HEK293 (cell line): Measurements from ENCODE around the gene ETNK1.

Experiments used
- CTCF ChIA-PET: fragments of 350-600 bp; formaldehyde crosslinking; extraction: SDS; loops from one replicate; lab custom pipeline; 2021; ENCODE audit warnings: antibody characterized with exemption; lab: Yijun Ruan, JAX
- POLR2A ChIA-PET: fragments of 300-600 bp; formaldehyde crosslinking; extraction: SDS; loops from one replicate; lab custom pipeline; 2020; ENCODE audit warnings: antibody characterized with exemption, inconsistent platforms; lab: Yijun Ruan, JAX
- H3K27ac ChIP-seq: fragments of 200-500 bp; sonication (Bioruptor generic); 2 replicates; pipeline ENCODE4 v1.5.1; 2014; ENCODE audit warnings: low read depth, low read length, control low read depth, inconsistent platforms; ENCODE audit errors: extremely low read depth
- H3K36me3 ChIP-seq, 2 experiments: fragments of 200-500 bp in 1 of 2; sonication (Bioruptor generic) in 1 of 2; 1 replicate in 1 of 2; 2 replicates in 1 of 2; pipeline ENCODE4 v1.5.1; 2014 to 2017; ENCODE audit warnings: inconsistent platforms in 2 of 2, low read length in 2 of 2; ENCODE audit not compliant: control insufficient read depth in 2 of 2, insufficient read depth in 1 of 2
- H3K4me1 ChIP-seq: fragments of 200-500 bp; sonication (Bioruptor generic); 2 replicates; pipeline ENCODE4 v1.5.1; 2014; ENCODE audit warnings: mild to moderate bottlenecking, low read length, inconsistent platforms; ENCODE audit not compliant: control insufficient read depth, insufficient read depth
- H3K4me3 ChIP-seq: 2 replicates; pipeline ENCODE4 v1.5.1; 2011; ENCODE audit warnings: low read depth, mild to moderate bottlenecking, control low read depth, low read length, moderate library complexity
- H3K9me3 ChIP-seq: fragments of 200-500 bp; sonication (Bioruptor generic); 2 replicates; pipeline ENCODE4 v1.5.1; 2014; ENCODE audit warnings: low read depth, low read length, inconsistent platforms; ENCODE audit not compliant: control insufficient read depth, insufficient read depth
- FEZF1 ChIP-seq: fragments of 450-650 bp; formaldehyde crosslinking; IDR thresholded peaks from 2 replicates; pipeline ENCODE4 v1.5.1; 2016; ENCODE audit warnings: missing biosample characterization, missing genetic modification characterization
- HOXA7 ChIP-seq: sonication (generic); formaldehyde crosslinking; IDR thresholded peaks from 2 replicates; pipeline ENCODE4 v1.8.1; 2022; ENCODE audit warnings: missing genetic modification reagents, borderline replicate concordance
- KLF1 ChIP-seq: fragments of 450-650 bp; formaldehyde crosslinking; IDR thresholded peaks from 2 replicates; pipeline ENCODE4 v1.5.1; 2016; ENCODE audit warnings: missing biosample characterization, missing genetic modification characterization
- SCRT2 ChIP-seq: fragments of 450-650 bp; formaldehyde crosslinking; IDR thresholded peaks from 2 replicates; pipeline ENCODE4 v1.5.1; 2016; ENCODE audit warnings: missing biosample characterization, missing genetic modification characterization
- ZBTB20 ChIP-seq: fragments of 450-650 bp; formaldehyde crosslinking; IDR thresholded peaks from 2 replicates; pipeline ENCODE4 v1.5.1; 2016; ENCODE audit warnings: missing biosample characterization, missing genetic modification characterization
- ZNF132 ChIP-seq: fragments of 450-650 bp; formaldehyde crosslinking; IDR thresholded peaks from 2 replicates; pipeline ENCODE4 v1.5.1; 2017; ENCODE audit warnings: missing biosample characterization, missing genetic modification characterization, borderline replicate concordance
- ZNF174 ChIP-seq: fragments of 450-650 bp; formaldehyde crosslinking; IDR thresholded peaks from 2 replicates; pipeline ENCODE4 v1.5.0; 2017; ENCODE audit warnings: missing biosample characterization, mild to moderate bottlenecking, missing genetic modification characterization
- ZNF184 ChIP-seq: fragments of 450-650 bp; IDR thresholded peaks from 2 replicates; pipeline ENCODE4 v1.5.1; 2018; ENCODE audit warnings: missing biosample characterization, mild to moderate bottlenecking, missing genetic modification characterization
- ZNF354C ChIP-seq: fragments of 450-650 bp; formaldehyde crosslinking; IDR thresholded peaks from 2 replicates; pipeline ENCODE4 v1.5.1; 2016; ENCODE audit warnings: missing biosample characterization, missing genetic modification characterization, low read depth, borderline replicate concordance
- ZNF366 ChIP-seq: fragments of 450-650 bp; formaldehyde crosslinking; conservative IDR thresholded peaks from 2 replicates; pipeline ENCODE4 v1.5.1; 2016; ENCODE audit warnings: missing biosample characterization, missing genetic modification characterization
- ZNF37A ChIP-seq: fragments of 450-650 bp; IDR thresholded peaks from 2 replicates; pipeline ENCODE4 v1.5.1; 2018; ENCODE audit warnings: missing biosample characterization, missing genetic modification characterization
- ZNF433 ChIP-seq: fragments of 450-650 bp; formaldehyde crosslinking; IDR thresholded peaks from 2 replicates; pipeline ENCODE4 v1.5.1; 2016; ENCODE audit warnings: missing biosample characterization, missing genetic modification characterization, low read depth
- ZNF514 ChIP-seq: fragments of 450-650 bp; formaldehyde crosslinking; IDR thresholded peaks from 2 replicates; pipeline ENCODE4 v1.5.1; 2016; ENCODE audit warnings: missing biosample characterization, missing genetic modification characterization
- ZNF654 ChIP-seq: fragments of 450-650 bp; formaldehyde crosslinking; IDR thresholded peaks from 2 replicates; pipeline ENCODE4 v1.5.1; 2016; ENCODE audit warnings: low read depth, missing biosample characterization, missing genetic modification characterization
- ZNF658 ChIP-seq: fragments of 450-650 bp; formaldehyde crosslinking; IDR thresholded peaks from 2 replicates; pipeline ENCODE4; 2016; ENCODE audit warnings: missing biosample characterization, missing genetic modification characterization
- ZNF664 ChIP-seq: fragments of 450-650 bp; formaldehyde crosslinking; IDR thresholded peaks from 2 replicates; pipeline ENCODE4 v1.5.1; 2016; ENCODE audit warnings: missing biosample characterization, missing genetic modification characterization
- ZNF701 ChIP-seq: fragments of 450-650 bp; formaldehyde crosslinking; IDR thresholded peaks from 2 replicates; pipeline ENCODE4 v1.5.1; 2016; ENCODE audit warnings: missing biosample characterization, missing genetic modification characterization
- TF ChIP-seq, protein P1 (sequence below): fragments of 450-650 bp; formaldehyde crosslinking; IDR thresholded peaks from 2 replicates; pipeline ENCODE4 v1.5.1; 2017; ENCODE audit warnings: missing biosample characterization, missing genetic modification characterization
- TF ChIP-seq, protein P2 (sequence below): fragments of 450-650 bp; formaldehyde crosslinking; IDR thresholded peaks from 2 replicates; pipeline ENCODE4 v1.5.1; 2016; ENCODE audit warnings: missing biosample characterization, missing genetic modification characterization

The ETNK1 gene

GRCh38 chr12:22640851-22641250 is 15.9 kb downstream of the ETNK1 start:
- no peak overlapping the region for H3K4me3 ChIP-seq
- TF ChIP-seq ZNF433 (no peak), SCRT2 (0 out of 2 replicates have a peak, but pooled peaks have one; percentile 23), ZNF654 (tag by site-specific recombination) (no peak)
- ChIA-PET CTCF (interaction anchor here (1.0 to 1.6 kb wide), 2 partner anchors 11 to 89 kb away, joined by 4 to 7 read pairs; no protein-coding TSS in a partner anchor), POLR2A (no interaction called here)
- no peak overlapping the region for H3K27ac ChIP-seq
- H3K36me3 ChIP-seq: peaks cover 0 to 4% of the 10 kb centered on the region in 2 experiments; a peak in 1 of 3 replicates
- no peaks in the 10 kb centered on the region for H3K4me1 ChIP-seq
- H3K9me3 ChIP-seq: no peaks in the 10 kb centered on the region

DNA sequence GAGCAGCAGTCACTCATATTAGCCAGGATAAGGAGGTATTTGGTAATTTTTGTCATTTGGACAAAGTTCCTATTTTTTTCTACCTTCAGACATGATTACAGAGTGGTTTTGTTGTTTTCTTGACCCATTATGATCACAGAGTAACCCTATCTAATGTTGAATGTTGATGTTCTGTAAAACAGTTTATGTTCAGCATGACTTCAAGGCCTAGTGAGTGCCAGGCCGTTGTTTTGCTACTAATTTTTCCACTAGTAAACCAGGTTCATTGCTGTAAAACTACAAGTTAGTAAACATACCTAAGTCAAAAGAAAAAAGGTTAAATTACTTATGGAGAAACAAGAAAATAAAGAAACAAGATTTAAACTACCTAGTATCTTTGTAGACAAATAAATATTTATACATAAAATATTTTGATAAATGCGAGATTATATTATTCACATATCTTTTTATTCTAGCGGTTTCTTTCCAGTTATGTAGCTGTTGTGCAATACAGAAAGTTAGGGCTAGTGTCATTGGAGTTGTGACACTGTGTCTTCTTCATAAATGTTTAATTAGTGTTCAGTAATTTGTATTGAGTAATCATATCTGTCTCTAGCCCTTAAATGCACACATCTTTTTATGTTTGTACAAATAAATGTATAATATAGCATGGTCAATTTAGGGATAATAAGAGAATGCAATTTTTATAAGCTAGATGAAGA is 16.5 kb downstream of the ETNK1 start:
- CTCF ChIA-PET: interaction anchor here (1.6 kb wide), 1 partner anchor 11 kb away, joined by 7 read pairs; no protein-coding TSS in a partner anchor
- H3K27ac ChIP-seq: no peak overlapping the region
- H3K9me3 ChIP-seq: no peaks in the 10 kb centered on the region
- TF ChIP-seq ZNF132 (tag by site-specific recombination) (no peak), FEZF1 (peak; percentile 6; the same call in 1 of the 2 replicates), ZBTB20 (no peak)
- TF ChIP-seq, protein P1, sequence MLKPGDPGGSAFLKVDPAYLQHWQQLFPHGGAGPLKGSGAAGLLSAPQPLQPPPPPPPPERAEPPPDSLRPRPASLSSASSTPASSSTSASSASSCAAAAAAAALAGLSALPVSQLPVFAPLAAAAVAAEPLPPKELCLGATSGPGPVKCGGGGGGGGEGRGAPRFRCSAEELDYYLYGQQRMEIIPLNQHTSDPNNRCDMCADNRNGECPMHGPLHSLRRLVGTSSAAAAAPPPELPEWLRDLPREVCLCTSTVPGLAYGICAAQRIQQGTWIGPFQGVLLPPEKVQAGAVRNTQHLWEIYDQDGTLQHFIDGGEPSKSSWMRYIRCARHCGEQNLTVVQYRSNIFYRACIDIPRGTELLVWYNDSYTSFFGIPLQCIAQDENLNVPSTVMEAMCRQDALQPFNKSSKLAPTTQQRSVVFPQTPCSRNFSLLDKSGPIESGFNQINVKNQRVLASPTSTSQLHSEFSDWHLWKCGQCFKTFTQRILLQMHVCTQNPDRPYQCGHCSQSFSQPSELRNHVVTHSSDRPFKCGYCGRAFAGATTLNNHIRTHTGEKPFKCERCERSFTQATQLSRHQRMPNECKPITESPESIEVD (tag by site-specific recombination): peak; percentile 39; the same call in 1 of the 2 replicates
- TF ChIP-seq, all 188 proteins: peak for 2
- POLR2A ChIA-PET: interaction anchor here (0.7 kb wide), 1 partner anchor 17 kb away, joined by 5 read pairs; the partner anchor contains the start of gene ETNK1
- no peaks in the 10 kb centered on the region for H3K4me1 ChIP-seq
- peaks cover 0 to 6% of the 10 kb centered on the region in 2 experiments; a peak in 1 of 3 replicates for H3K36me3 ChIP-seq
- H3K4me3 ChIP-seq: no peak overlapping the region

DNA sequence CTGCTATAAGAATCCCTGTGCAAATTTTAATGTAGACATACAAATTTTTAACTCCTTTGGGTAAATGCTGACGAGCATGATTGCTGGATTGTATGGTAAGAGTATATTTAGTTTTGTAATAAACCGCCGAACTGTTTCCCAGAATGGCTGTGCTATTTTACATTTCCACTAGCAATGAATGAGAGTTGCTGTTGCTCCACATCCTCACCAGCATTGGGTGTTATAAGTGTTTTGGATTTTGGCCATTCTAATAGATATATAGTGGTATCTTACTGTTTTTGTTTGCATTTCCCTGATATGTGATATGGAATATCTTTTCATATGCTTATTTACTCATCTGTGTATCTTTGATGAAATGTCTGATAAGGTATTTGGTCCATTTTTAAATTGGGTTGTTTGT is 23.7 kb downstream of the ETNK1 start:
- ChIA-PET CTCF (interaction anchor here (1.6 kb wide), 1 partner anchor 189 kb away, joined by 4 read pairs; no protein-coding TSS in a partner anchor), POLR2A (no interaction called here)
- TF ChIP-seq ZNF366 (tag by site-specific recombination): no peak
- no peak for TF ChIP-seq ZNF184 (tag by site-specific recombination)
- TF ChIP-seq ZNF37A (tag by site-specific recombination): no peak
- no peak for TF ChIP-seq ZNF701
- no peak for TF ChIP-seq ZNF174
- no peak for TF ChIP-seq KLF1 (tag by site-specific recombination)
- TF ChIP-seq, protein P2, sequence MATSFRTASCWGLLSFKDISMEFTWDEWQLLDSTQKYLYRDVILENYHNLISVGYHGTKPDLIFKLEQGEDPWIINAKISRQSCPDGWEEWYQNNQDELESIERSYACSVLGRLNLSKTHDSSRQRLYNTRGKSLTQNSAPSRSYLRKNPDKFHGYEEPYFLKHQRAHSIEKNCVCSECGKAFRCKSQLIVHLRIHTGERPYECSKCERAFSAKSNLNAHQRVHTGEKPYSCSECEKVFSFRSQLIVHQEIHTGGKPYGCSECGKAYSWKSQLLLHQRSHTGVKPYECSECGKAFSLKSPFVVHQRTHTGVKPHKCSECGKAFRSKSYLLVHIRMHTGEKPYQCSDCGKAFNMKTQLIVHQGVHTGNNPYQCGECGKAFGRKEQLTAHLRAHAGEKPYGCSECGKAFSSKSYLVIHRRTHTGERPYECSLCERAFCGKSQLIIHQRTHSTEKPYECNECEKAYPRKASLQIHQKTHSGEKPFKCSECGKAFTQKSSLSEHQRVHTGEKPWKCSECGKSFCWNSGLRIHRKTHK (tag by site-specific recombination): no peak
- TF ChIP-seq ZNF354C (tag by site-specific recombination): no peak
- TF ChIP-seq HOXA7 (CRISPR knock-in tag): no peak
- TF ChIP-seq ZNF664 (tag by site-specific recombination): no peak
- TF ChIP-seq ZNF514: no peak
- TF ChIP-seq ZNF658 (tag by site-specific recombination): no peak

More for the DNA sequence above, 23.7 kb downstream of the ETNK1 start:
- Histone ChIP-seq H3K36me3 (peaks cover 9% of the 10 kb centered on the region in 2 experiments), H3K9me3 (no peaks in the 10 kb centered on the region), H3K4me1 (no peaks in the 10 kb centered on the region; the same call in 1 of the 2 replicates), H3K27ac (no peak overlapping the region), H3K4me3 (no peak overlapping the region)
